Astrocyte (in vitro differentiated cells and primary cell): Measurements from ENCODE around the gene CPNE4. TPM values are rescaled to one million over a fixed set of nuclear protein-coding genes. Genes with fewer than 3 reads are reported as not detected.

ENCODE experiments used
- DNase-seq: peaks from one replicate; pipeline ENCODE4 v3.0.0-alpha.2; 2010; ENCODE audit warnings: low read depth
- FAIRE-seq: peaks from 2 replicates; lab custom pipeline; 2011; peaks lifted over from hg19 to GRCh38; lab: Jason Lieb, UNC
- H2AFZ ChIP-seq: 2 replicates; pipeline ENCODE4 v1.6.0; 2012; ENCODE audit warnings: low read depth, low read length, inconsistent platforms
- H3K27ac ChIP-seq: 2 replicates; pipeline ENCODE4 v1.5.1; 2011; ENCODE audit warnings: low read depth, low read length, inconsistent platforms
- H3K27me3 ChIP-seq: 2 replicates; pipeline ENCODE4 v1.6.0; 2011; ENCODE audit warnings: low read length, inconsistent platforms; ENCODE audit not compliant: insufficient read depth
- H3K36me3 ChIP-seq: 2 replicates; pipeline ENCODE4 v1.5.1; 2011; ENCODE audit warnings: low read length, inconsistent platforms; ENCODE audit not compliant: insufficient read depth
- H3K4me1 ChIP-seq: 2 replicates; pipeline ENCODE4 v1.5.1; 2011; ENCODE audit warnings: low read length, inconsistent platforms; ENCODE audit not compliant: insufficient read depth
- H3K4me2 ChIP-seq: 2 replicates; pipeline ENCODE4 v1.6.0; 2012; ENCODE audit warnings: low read length, inconsistent platforms
- H3K4me3 ChIP-seq: 2 replicates; pipeline ENCODE4 v1.5.1; 2011; ENCODE audit warnings: low read depth, mild to moderate bottlenecking, low read length, inconsistent platforms; ENCODE audit not compliant: insufficient read depth
- H3K79me2 ChIP-seq: 2 replicates; pipeline ENCODE4 v1.6.0; 2012; ENCODE audit warnings: mild to moderate bottlenecking, low read length, inconsistent platforms; ENCODE audit not compliant: insufficient read depth
- H3K9ac ChIP-seq: 2 replicates; pipeline ENCODE4 v1.6.0; 2012; ENCODE audit warnings: mild to moderate bottlenecking, low read length, inconsistent platforms
- H3K9me3 ChIP-seq: 2 replicates; pipeline ENCODE4 v1.5.1; 2012; ENCODE audit warnings: low read depth, mild to moderate bottlenecking, low read length, inconsistent platforms; ENCODE audit not compliant: insufficient read depth
- H4K20me1 ChIP-seq: 2 replicates; pipeline ENCODE4 v1.6.0; 2012; ENCODE audit warnings: low read length, inconsistent platforms; ENCODE audit not compliant: insufficient read depth
- H3K27ac Mint-ChIP-seq: one replicate; pipeline ENCODE4 v1.8.0; 2021; ENCODE audit warnings: mild to moderate bottlenecking, mixed read lengths; ENCODE audit not compliant: unreplicated experiment
- H3K27me3 Mint-ChIP-seq: one replicate; pipeline ENCODE4 v1.8.0; 2021; ENCODE audit warnings: low read depth, mixed read lengths; ENCODE audit not compliant: unreplicated experiment
- H3K36me3 Mint-ChIP-seq: one replicate; pipeline ENCODE4 v1.8.0; 2021; ENCODE audit warnings: low read depth, mixed read lengths; ENCODE audit not compliant: unreplicated experiment
- H3K4me1 Mint-ChIP-seq: one replicate; pipeline ENCODE4 v1.8.0; 2021; ENCODE audit warnings: low read depth, mixed read lengths; ENCODE audit not compliant: unreplicated experiment
- H3K4me3 Mint-ChIP-seq: one replicate; pipeline ENCODE4 v1.8.0; 2021; ENCODE audit warnings: mild to moderate bottlenecking, moderate library complexity, mixed read lengths; ENCODE audit not compliant: unreplicated experiment
- H3K9me3 Mint-ChIP-seq: one replicate; pipeline ENCODE4 v1.8.0; 2021; ENCODE audit warnings: mild to moderate bottlenecking, mixed read lengths; ENCODE audit not compliant: unreplicated experiment
- EZH2 ChIP-seq: IDR thresholded peaks from 2 replicates; pipeline ENCODE4 v1.6.1; 2012; ENCODE audit warnings: mild to moderate bottlenecking, low read length, inconsistent platforms; ENCODE audit not compliant: insufficient read depth
- total RNA-seq: library from RNA; stranded (reverse); gene quantifications from 2 replicates; pipeline ENCODE4 v1.2.1, GENCODE V29; 2021
- TF ChIP-seq, protein P1 (sequence below): IDR thresholded peaks from 2 replicates; pipeline ENCODE4 v1.5.1; 2011; ENCODE audit warnings: low read depth, mild to moderate bottlenecking, inconsistent platforms, low read length, moderate library complexity; ENCODE audit not compliant: insufficient read depth

Gene CPNE4
- total RNA-seq, 1 donor from 2014 or later = 0.68 TPM

DNA sequence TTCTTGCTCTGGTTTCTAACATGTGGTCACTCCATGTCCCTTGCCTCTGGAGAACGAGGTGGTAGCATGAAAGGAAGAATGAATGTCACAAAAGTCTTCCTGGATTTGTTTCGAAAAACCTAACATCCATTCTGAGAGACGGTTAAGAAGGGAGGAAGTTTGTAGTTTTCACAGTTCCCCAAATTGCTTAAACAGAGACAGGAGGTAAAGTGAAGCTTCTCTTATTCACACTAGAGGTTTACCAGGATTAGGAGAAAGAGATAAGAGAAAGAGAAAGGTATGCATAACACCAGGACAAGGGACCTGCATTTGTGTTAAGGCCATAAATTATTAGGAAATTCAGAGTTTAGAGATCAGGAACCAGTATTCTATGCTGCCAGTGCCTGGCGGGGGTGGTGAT is 228.1 kb downstream of the CPNE4 start:
- H3K27me3 Mint-ChIP-seq = peaks cover 5% of the 10 kb centered on the region
- H3K9ac ChIP-seq = no peak overlapping the region
- H3K36me3 Mint-ChIP-seq = no peaks in the 10 kb centered on the region
- H3K4me1 ChIP-seq = no peaks in the 10 kb centered on the region
- no peak overlapping the region for H3K4me3 ChIP-seq
- H3K4me1 Mint-ChIP-seq = peaks cover 2% of the 10 kb centered on the region
- no peaks in the 10 kb centered on the region for H3K36me3 ChIP-seq
- no peak overlapping the region for H3K27ac ChIP-seq
- no peaks in the 10 kb centered on the region for H3K9me3 Mint-ChIP-seq
- H4K20me1 ChIP-seq = no peaks in the 10 kb centered on the region
- peaks cover 3% of the 10 kb centered on the region for H3K27me3 ChIP-seq
- no peak overlapping the region for H3K4me3 Mint-ChIP-seq
- no peak overlapping the region for H3K27ac Mint-ChIP-seq
- TF ChIP-seq, protein P1, sequence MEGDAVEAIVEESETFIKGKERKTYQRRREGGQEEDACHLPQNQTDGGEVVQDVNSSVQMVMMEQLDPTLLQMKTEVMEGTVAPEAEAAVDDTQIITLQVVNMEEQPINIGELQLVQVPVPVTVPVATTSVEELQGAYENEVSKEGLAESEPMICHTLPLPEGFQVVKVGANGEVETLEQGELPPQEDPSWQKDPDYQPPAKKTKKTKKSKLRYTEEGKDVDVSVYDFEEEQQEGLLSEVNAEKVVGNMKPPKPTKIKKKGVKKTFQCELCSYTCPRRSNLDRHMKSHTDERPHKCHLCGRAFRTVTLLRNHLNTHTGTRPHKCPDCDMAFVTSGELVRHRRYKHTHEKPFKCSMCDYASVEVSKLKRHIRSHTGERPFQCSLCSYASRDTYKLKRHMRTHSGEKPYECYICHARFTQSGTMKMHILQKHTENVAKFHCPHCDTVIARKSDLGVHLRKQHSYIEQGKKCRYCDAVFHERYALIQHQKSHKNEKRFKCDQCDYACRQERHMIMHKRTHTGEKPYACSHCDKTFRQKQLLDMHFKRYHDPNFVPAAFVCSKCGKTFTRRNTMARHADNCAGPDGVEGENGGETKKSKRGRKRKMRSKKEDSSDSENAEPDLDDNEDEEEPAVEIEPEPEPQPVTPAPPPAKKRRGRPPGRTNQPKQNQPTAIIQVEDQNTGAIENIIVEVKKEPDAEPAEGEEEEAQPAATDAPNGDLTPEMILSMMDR = no peak
- no peak for TF ChIP-seq EZH2
- no peak overlapping the region for H2AFZ ChIP-seq
- no peak for DNase-seq
- no peak for FAIRE-seq
- no peak overlapping the region for H3K4me2 ChIP-seq
- no peaks in the 10 kb centered on the region for H3K79me2 ChIP-seq
- no peaks in the 10 kb centered on the region for H3K9me3 ChIP-seq

DNA sequence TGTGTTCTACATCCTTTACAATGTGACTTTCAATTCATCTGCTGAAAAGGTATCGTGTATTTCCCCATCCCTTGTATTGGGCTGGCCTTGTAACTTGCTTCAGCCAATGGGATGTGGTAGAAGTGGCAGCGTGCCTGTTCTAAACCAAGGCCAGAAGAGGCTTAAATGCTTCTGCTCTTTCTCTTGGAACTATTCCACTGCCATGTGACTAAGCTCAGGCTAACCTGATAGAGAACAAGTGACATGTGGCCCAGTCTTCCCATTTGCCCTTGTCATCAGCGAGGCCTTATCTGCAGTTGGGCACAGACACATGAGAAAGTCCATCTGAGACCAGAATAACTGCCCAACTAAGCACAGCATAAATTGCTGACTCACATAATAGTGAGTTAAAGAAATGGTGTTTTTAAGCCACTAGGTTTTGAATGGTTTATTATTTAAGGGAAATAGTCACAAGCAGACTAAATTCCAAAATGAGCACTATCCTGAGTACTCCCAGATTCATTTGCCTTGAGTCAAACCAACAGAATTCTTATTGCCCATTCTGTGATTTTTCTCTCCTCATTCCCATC is 230.2 kb downstream of the CPNE4 start:
- H4K20me1 ChIP-seq = no peaks in the 10 kb centered on the region
- H3K36me3 ChIP-seq = no peaks in the 10 kb centered on the region
- peaks cover 2% of the 10 kb centered on the region for H3K4me1 Mint-ChIP-seq
- no peaks in the 10 kb centered on the region for H3K9me3 Mint-ChIP-seq
- no peaks in the 10 kb centered on the region for H3K9me3 ChIP-seq
- DNase-seq (no peak), FAIRE-seq (no peak)
- no peaks in the 10 kb centered on the region for H3K4me1 ChIP-seq
- H2AFZ ChIP-seq = no peak overlapping the region
- peaks cover 3% of the 10 kb centered on the region for H3K27me3 ChIP-seq
- H3K36me3 Mint-ChIP-seq = no peaks in the 10 kb centered on the region
- H3K9ac ChIP-seq = no peak overlapping the region
- peaks cover 5% of the 10 kb centered on the region for H3K27me3 Mint-ChIP-seq
- no peak overlapping the region for H3K27ac Mint-ChIP-seq
- H3K4me3 Mint-ChIP-seq = no peak overlapping the region
- no peak overlapping the region for H3K27ac ChIP-seq
- H3K4me3 ChIP-seq = no peak overlapping the region
- no peak for TF ChIP-seq EZH2
- TF ChIP-seq, protein P1 = no peak
- no peaks in the 10 kb centered on the region for H3K79me2 ChIP-seq
- H3K4me2 ChIP-seq = no peak overlapping the region

DNA sequence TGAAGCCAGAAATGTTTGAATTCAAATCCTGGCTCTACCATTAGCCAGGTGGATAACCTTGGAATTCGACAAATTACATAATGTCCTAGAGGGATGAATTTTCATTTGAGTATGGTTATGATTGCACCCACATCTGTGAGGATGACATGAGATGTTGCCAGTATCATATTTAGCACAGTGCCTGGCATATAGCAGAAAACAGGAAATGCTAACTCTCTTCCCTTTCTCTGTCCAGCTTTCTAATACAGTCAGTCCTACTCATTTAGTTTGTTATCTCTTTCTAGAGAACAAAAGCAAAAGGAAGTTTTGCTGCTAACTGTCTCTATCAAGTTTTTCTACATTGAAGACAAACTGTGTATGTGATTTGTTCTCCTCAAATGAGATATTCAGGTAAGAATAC is 231.7 kb downstream of the CPNE4 start:
- Mint-ChIP-seq H3K27ac (no peak overlapping the region), H3K4me1 (peaks cover 2% of the 10 kb centered on the region), H3K4me3 (no peak overlapping the region), H3K36me3 (no peaks in the 10 kb centered on the region), H3K9me3 (no peaks in the 10 kb centered on the region), H3K27me3 (peaks cover 2% of the 10 kb centered on the region)
- FAIRE-seq = no peak
- Histone ChIP-seq H3K79me2 (no peaks in the 10 kb centered on the region), H3K4me1 (no peaks in the 10 kb centered on the region), H3K27me3 (peaks cover 3% of the 10 kb centered on the region), H2AFZ (no peak overlapping the region), H3K4me2 (no peak overlapping the region), H4K20me1 (no peaks in the 10 kb centered on the region), H3K9me3 (no peaks in the 10 kb centered on the region), H3K4me3 (no peak overlapping the region), H3K36me3 (no peaks in the 10 kb centered on the region), H3K9ac (no peak overlapping the region), H3K27ac (no peak overlapping the region)
- TF ChIP-seq, protein P1 = no peak
- TF ChIP-seq EZH2 = no peak
- no peak for DNase-seq
